Epithelial cell of proximal tubule (primary cell): ENCODE results near the gene DPH6. TPM values are rescaled to one million over a fixed set of nuclear protein-coding genes. Genes with fewer than 3 reads are reported as not detected.
"Not testable (repeated sequence)": the region's sequence is repeated elsewhere in the genome, so short reads cannot be mapped to it uniquely, and the experiment has no call there.

Experiments
- DNase-seq: peaks from one replicate; pipeline ENCODE4 v3.0.0-alpha.2; 2011; ENCODE audit warnings: low read depth
- H3K4me3 ChIP-seq: 2 replicates; pipeline ENCODE4 v1.5.1; 2011; ENCODE audit warnings: low read depth, mild to moderate bottlenecking, low read length
- CTCF ChIP-seq: conservative IDR thresholded peaks from 2 replicates; pipeline ENCODE4 v1.5.1; 2012; ENCODE audit warnings: low read depth, mild to moderate bottlenecking, low read length
- total RNA-seq: library from RNA; depleted of rRNA; stranded (reverse); fragments of >200 nt; gene quantifications from 2 replicates; pipeline ENCODE4 v1.2.3, GENCODE V29; 2015

The DPH6 gene
- total RNA-seq, 1 donor from 2014 or later = 10.0 TPM

- no peak overlapping the region for H3K4me3 ChIP-seq
- no peak for TF ChIP-seq CTCF
- no peak for DNase-seq
Observed at GRCh38 chr15:35362195-35362829, 183.7 kb downstream of the DPH6 start.

GRCh38 chr15:35358824-35359223 lies 187.1 kb downstream of the DPH6 start:
- no peak overlapping the region for H3K4me3 ChIP-seq
- DNase-seq = no peak
- TF ChIP-seq CTCF = no peak

DNA sequence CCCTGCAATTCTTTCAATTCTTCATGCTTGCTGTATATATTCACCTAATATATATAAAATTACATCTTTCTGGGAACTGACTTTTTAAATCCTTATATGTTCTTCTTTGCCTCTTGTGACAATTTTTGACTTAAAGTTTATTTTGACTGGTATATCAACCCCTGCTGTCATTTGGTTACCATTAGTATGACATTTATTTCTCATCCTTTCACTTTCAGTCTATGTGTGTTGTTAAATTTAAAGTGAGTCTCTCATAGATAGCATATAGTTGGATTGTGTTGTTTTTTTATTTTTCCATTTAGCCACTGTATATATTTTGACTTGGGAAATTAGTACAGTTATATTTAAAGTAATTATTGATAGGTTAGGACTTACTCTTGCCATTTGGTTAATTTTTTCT lies 194.9 kb downstream of the DPH6 start:
- no peak for TF ChIP-seq CTCF
- no peak for DNase-seq
- no peak overlapping the region for H3K4me3 ChIP-seq

GRCh38 chr15:35349916-35350315 lies 196.0 kb downstream of the DPH6 start:
- no peak for TF ChIP-seq CTCF
- DNase-seq = no peak
- no peak overlapping the region for H3K4me3 ChIP-seq

DNA sequence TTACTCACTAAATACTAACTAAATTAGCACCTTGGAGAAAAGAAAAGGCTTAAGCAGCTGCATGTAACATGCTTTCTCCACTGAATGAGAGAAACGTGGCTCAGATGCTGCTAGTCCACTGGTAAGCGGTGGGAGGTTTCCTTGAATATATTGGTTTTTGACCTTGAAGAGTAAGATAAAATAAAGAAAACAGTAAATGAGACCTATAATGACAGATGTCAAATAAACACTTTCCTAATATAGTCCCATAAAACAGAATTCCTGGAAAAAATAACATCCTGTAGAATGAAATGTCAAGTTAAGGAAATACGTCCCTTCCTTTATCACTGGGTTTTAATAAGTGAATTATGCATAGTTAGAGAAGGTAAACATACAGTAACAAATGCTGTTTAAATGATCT lies 215.0 kb downstream of the DPH6 start:
- DNase-seq = no peak
- no peak for TF ChIP-seq CTCF
- no peak overlapping the region for H3K4me3 ChIP-seq

GRCh38 chr15:35330048-35330695 lies 215.8 kb downstream of the DPH6 start:
- DNase-seq = no peak
- TF ChIP-seq CTCF = no peak
- no peak overlapping the region for H3K4me3 ChIP-seq

- no peak overlapping the region for H3K4me3 ChIP-seq
- TF ChIP-seq CTCF = no peak
- no peak for DNase-seq
Observed at GRCh38 chr15:35329521-35329961, 216.4 kb downstream of the DPH6 start.

GRCh38 chr15:35328836-35329235 lies 217.1 kb downstream of the DPH6 start:
- not testable (repeated sequence) for DNase-seq, H3K4me3 ChIP-seq
